Tibial nerve (tissue), 3 donors: ENCODE results near the gene GPR148.

Experiments used
- CTCF ChIP-seq, 5 experiments: fragments of 200-600 bp in 3 of 5; fragments of 450-650 bp in 2 of 5; sonication (generic) in 3 of 5; IDR thresholded peaks; one replicate each; pipeline ENCODE4 v1.5.1; 2016 to 2019; ENCODE audit warnings: antibody characterized with exemption in 5 of 5, mild to moderate bottlenecking in 3 of 5, moderate library complexity in 2 of 5
- POLR2A ChIP-seq, 2 donors: fragments of 450-650 bp; IDR thresholded peaks; one replicate each; pipeline ENCODE4 v1.6.1; 2017; ENCODE audit warnings: antibody characterized with exemption in 2 of 2, mild to moderate bottlenecking in 2 of 2, moderate library complexity in 2 of 2

DNA sequence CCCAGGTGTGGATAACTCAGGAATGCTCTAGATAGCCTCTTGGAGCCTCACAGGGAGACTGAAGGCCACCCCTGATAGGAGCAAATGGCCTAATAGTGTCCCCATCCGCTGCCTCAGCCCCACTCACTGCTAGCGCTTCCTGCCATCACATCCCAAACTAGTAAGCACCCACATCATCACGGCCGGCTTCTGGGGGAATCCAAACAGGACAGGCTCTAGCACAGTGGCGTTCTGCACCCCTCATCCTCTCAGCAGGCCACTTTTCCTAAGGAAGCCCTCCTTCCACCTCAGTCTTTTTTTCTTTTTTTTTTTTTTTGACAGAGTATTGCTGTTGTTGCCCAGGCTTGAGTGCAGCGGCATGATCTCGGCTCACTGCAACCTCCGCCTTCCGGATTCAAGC, 20.2 kb downstream of the GPR148 start:
- no peak for TF ChIP-seq CTCF (IDR thresholded peaks at IDR 0.05)
- no peak for TF ChIP-seq POLR2A (IDR thresholded peaks at IDR 0.05)
